Endothelial cell of umbilical vein (primary cell): ENCODE results near the gene TTN. TPM values are rescaled to one million over a fixed set of nuclear protein-coding genes. Genes with fewer than 3 reads are reported as not detected.

Source experiments
- BruUV-seq: library from RNA; stranded (reverse); fragments of 400-500 nt; replicated peaks from 2 replicates; lab custom pipeline; 2021; lab: Mats Ljungman, UMichigan
- CTCF ChIA-PET: fragments of 300-600, 350-600 bp; sonication (Branson Sonifier 250); formaldehyde crosslinking; loops from one replicate; lab custom pipeline; 2021; ENCODE audit warnings: antibody characterized with exemption, inconsistent platforms; lab: Charles Lee
- POLR2A ChIA-PET: fragments of 300-600, 350-600 bp; sonication (Branson Sonifier 250); formaldehyde crosslinking; loops from one replicate; lab custom pipeline; 2021; ENCODE audit warnings: antibody characterized with exemption, inconsistent platforms; lab: Charles Lee
- DNase-seq: peaks from one replicate; pipeline ENCODE4 v3.0.0-alpha.2; 2011; ENCODE audit warnings: low read depth, low spot score
- FAIRE-seq: peaks from 2 replicates; lab custom pipeline; 2011; peaks lifted over from hg19 to GRCh38; lab: Jason Lieb, UNC
- H2AFZ ChIP-seq: 2 replicates; pipeline ENCODE4 v1.6.0; 2012; ENCODE audit warnings: low read depth, low read length, control low read depth, inconsistent platforms
- H3K27ac ChIP-seq: 2 replicates; pipeline ENCODE4 v1.5.1; 2011; ENCODE audit warnings: low read depth, mild to moderate bottlenecking, control low read depth, low read length, moderate library complexity; ENCODE audit not compliant: insufficient read depth
- H3K27me3 ChIP-seq, 2 experiments: 2 replicates each; pipeline versions ENCODE4 v1.6.0 to v1.6.1; 2011; ENCODE audit warnings: low read length in 2 of 2, mixed read lengths in 1 of 2; ENCODE audit not compliant: control insufficient read depth in 2 of 2, insufficient read depth in 2 of 2
- H3K36me3 ChIP-seq, 2 experiments: 2 replicates in 1 of 2; 3 replicates in 1 of 2; pipeline ENCODE4 v1.5.1; 2011; ENCODE audit warnings: low read length in 2 of 2, mild to moderate bottlenecking in 1 of 2, moderate library complexity in 1 of 2; ENCODE audit not compliant: control insufficient read depth in 2 of 2, insufficient read depth in 2 of 2; ENCODE audit errors: extremely low read depth in 1 of 2
- H3K4me1 ChIP-seq: 3 replicates; pipeline ENCODE4 v1.5.1; 2011; ENCODE audit warnings: mild to moderate bottlenecking, low read length; ENCODE audit not compliant: control insufficient read depth, insufficient read depth; ENCODE audit errors: extremely low read depth
- H3K4me2 ChIP-seq: 2 replicates; pipeline ENCODE4 v1.6.1; 2011; ENCODE audit warnings: low read length, control low read depth, mixed read lengths; ENCODE audit not compliant: insufficient read depth
- H3K4me3 ChIP-seq, 3 experiments: fragments of 200-600 bp in 1 of 3; sonication (generic), shearing (Covaris generic) in 1 of 3; replicated peaks in 1 of 3; 2 replicates each; pipeline ENCODE4 v1.5.1; 2011 to 2016; ENCODE audit warnings: control low read depth in 3 of 3, low read length in 3 of 3, mild to moderate bottlenecking in 2 of 3, inconsistent platforms in 1 of 3, low read depth in 1 of 3, moderate library complexity in 1 of 3; ENCODE audit not compliant: insufficient read depth in 1 of 3
- H3K79me2 ChIP-seq: 2 replicates; pipeline ENCODE4 v1.6.0; 2012; ENCODE audit warnings: low read length, inconsistent platforms; ENCODE audit not compliant: control insufficient read depth, insufficient read depth
- H3K9ac ChIP-seq: replicated peaks from 2 replicates; pipeline ENCODE3; 2011; ENCODE audit warnings: low read length, control low read depth; ENCODE audit not compliant: insufficient read depth; ENCODE audit errors: extremely low read depth
- H3K9me1 ChIP-seq: replicated peaks from 3 replicates; pipeline ENCODE4 v1.6.0; 2011; ENCODE audit warnings: mild to moderate bottlenecking, low read length; ENCODE audit not compliant: control insufficient read depth, insufficient read depth; ENCODE audit errors: extremely low read depth
- H3K9me3 ChIP-seq: replicated peaks from 2 replicates; pipeline ENCODE4 v1.5.1; 2012; ENCODE audit warnings: low read length, inconsistent platforms; ENCODE audit not compliant: control insufficient read depth, insufficient read depth
- H4K20me1 ChIP-seq: replicated peaks from 2 replicates; pipeline ENCODE3; 2011; ENCODE audit warnings: mild to moderate bottlenecking, low read length; ENCODE audit not compliant: control insufficient read depth, insufficient read depth; ENCODE audit errors: extremely low read depth
- EZH2 ChIP-seq: IDR thresholded peaks from 2 replicates; pipeline ENCODE4 v1.6.1; 2012; ENCODE audit warnings: borderline replicate concordance, low read depth, mild to moderate bottlenecking, moderate library complexity, low read length, inconsistent platforms; ENCODE audit not compliant: severe bottlenecking
- GATA2 ChIP-seq: IDR thresholded peaks from 2 replicates; pipeline ENCODE4 v1.7.0; 2011; ENCODE audit warnings: low read depth, mild to moderate bottlenecking, moderate library complexity, mixed read lengths, low read length; ENCODE audit not compliant: insufficient read length, insufficient read depth
- JUN ChIP-seq: IDR thresholded peaks from 2 replicates; pipeline ENCODE4 v1.6.1; 2011; ENCODE audit warnings: borderline replicate concordance, low read depth; ENCODE audit not compliant: insufficient read length, insufficient read depth
- MYC ChIP-seq: IDR thresholded peaks from one replicate; pipeline ENCODE4 v1.6.1; 2011; ENCODE audit warnings: mild to moderate bottlenecking, low read depth, low read length
- POLR2A ChIP-seq: IDR thresholded peaks from 2 replicates; pipeline ENCODE4 v1.6.1; 2012; ENCODE audit warnings: low read depth, mild to moderate bottlenecking, control low read depth, low read length
- POLR2AphosphoS5 ChIP-seq: IDR thresholded peaks from 2 replicates; pipeline ENCODE4 v1.6.1; 2012; ENCODE audit warnings: low read depth, mild to moderate bottlenecking, control low read depth, low read length, moderate library complexity; ENCODE audit not compliant: insufficient read depth
- dilution Hi-C: fragments of 300-500 bp; cut with MboI; formaldehyde crosslinking; loops from one replicate; pipeline ENCODE4 v1.15.0; 2019; ENCODE audit warnings: low sequenced_read_pairs; ENCODE audit not compliant: extremely low pct_ligation_motif_present
- intact Hi-C: fragments of 100-400 bp; cut with micrococcal nuclease; formaldehyde crosslinking; loops from one replicate; pipeline ENCODE4 v1.10.0; 2022
- polyA plus RNA-seq, 4 experiments: library from polyadenylated mRNA; depleted of rRNA in 3 of 4; stranded (reverse) in 3 of 4; unstranded in 1 of 4; fragments of >200 nt; gene quantifications; 2 replicates each; pipeline versions ENCODE4 v1.2.1 to v1.2.3, GENCODE V29; 2011 to 2012; ENCODE audit warnings: missing spikeins in 1 of 4
- total RNA-seq: library from RNA; stranded (reverse); gene quantifications from 2 replicates; pipeline ENCODE4 v1.2.3, GENCODE V29; 2021
- TF ChIP-seq, protein P1 (sequence below): IDR thresholded peaks from 2 replicates; pipeline ENCODE4 v1.6.1; 2011; ENCODE audit not compliant: insufficient read depth, insufficient read length
- TF ChIP-seq, protein P2 (sequence below), 2 donors: IDR thresholded peaks; 1 replicate in 1 of 2; 2 replicates in 1 of 2; pipeline ENCODE4 v1.5.1; 2011; ENCODE audit warnings: low read length in 2 of 2, mild to moderate bottlenecking in 2 of 2, moderate library complexity in 2 of 2, control low read depth in 1 of 2, inconsistent platforms in 1 of 2, low read depth in 1 of 2; ENCODE audit not compliant: insufficient read depth in 1 of 2; ENCODE audit errors: extremely low read depth in 1 of 2

TTN gene
- total and polyA plus RNA-seq, 2 donors (not counting 3 experiments of a cell fraction or from before 2014, with no cell fraction given) = 0.11 to 0.49 TPM

DNA sequence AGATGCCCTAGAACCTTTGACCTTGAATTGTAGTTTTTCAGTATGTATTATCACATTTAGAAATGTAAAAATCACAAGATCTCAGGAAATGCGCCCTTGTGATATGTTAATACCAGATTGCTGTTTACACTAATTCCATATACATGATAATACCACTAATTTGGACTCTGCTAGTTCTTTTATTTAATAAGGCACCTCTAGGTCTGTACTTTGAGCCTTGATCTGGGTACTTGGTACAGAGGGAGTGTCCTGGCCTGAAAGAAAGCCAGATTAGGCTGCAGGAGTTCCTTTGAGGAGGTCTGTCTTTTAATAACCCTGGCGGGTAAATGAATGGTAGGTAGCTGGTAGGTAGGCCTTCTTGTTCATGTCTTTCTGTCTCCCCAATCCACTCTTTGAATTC is 300.7 kb downstream of the TTN start:
- intact Hi-C loops = no loop called here
- no peaks in the 10 kb centered on the region for H4K20me1 ChIP-seq
- no peaks in the 10 kb centered on the region for H3K27me3 ChIP-seq
- no peaks in the 10 kb centered on the region for H3K4me1 ChIP-seq
- DNase-seq (no peak), FAIRE-seq (no peak)
- H3K9ac ChIP-seq = no peak overlapping the region
- no peak overlapping the region for H3K4me2 ChIP-seq
- dilution Hi-C loops = no loop called here
- no peaks in the 10 kb centered on the region for H3K9me1 ChIP-seq
- POLR2A ChIA-PET = no interaction called here
- no TSS peak for BruUV-seq
- no peak overlapping the region for H2AFZ ChIP-seq
- H3K79me2 ChIP-seq = no peaks in the 10 kb centered on the region
- TF ChIP-seq, protein P1, sequence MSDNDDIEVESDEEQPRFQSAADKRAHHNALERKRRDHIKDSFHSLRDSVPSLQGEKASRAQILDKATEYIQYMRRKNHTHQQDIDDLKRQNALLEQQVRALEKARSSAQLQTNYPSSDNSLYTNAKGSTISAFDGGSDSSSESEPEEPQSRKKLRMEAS = no peak
- TF ChIP-seq GATA2 (no peak), POLR2A (no peak)
- no peak overlapping the region for H3K4me3 ChIP-seq
- no peaks in the 10 kb centered on the region for H3K9me3 ChIP-seq
- H3K27ac ChIP-seq = no peak overlapping the region
- CTCF ChIA-PET = no interaction called here
- peaks cover 1 to 10% of the 10 kb centered on the region in 2 experiments for H3K36me3 ChIP-seq

DNA sequence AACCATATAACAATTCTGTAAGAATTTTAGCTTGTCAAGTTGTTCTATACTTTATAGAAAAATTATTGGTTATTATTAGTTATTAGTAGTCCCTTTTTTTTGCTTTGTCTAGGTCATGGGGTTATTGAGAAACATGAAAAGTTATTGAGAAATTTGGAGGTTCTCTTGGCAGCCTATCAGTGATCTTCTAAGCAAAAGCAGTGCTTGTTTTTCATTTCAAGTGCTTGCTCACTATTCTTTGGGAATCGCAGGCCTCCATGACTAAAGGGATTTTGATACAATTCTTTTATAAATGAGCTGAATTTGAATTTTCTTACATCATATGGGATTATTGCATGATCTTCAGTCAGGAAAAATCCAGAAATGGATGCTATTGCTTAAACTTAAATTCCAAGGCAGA is 301.1 kb downstream of the TTN start:
- Histone ChIP-seq H3K79me2 (no peaks in the 10 kb centered on the region), H3K4me2 (no peak overlapping the region), H3K27me3 (no peaks in the 10 kb centered on the region), H3K9me1 (no peaks in the 10 kb centered on the region), H3K9ac (no peak overlapping the region), H3K9me3 (no peaks in the 10 kb centered on the region), H4K20me1 (no peaks in the 10 kb centered on the region), H3K4me3 (no peak overlapping the region), H3K27ac (no peak overlapping the region), H2AFZ (no peak overlapping the region), H3K36me3 (peaks cover 1 to 10% of the 10 kb centered on the region in 2 experiments), H3K4me1 (no peaks in the 10 kb centered on the region)
- intact Hi-C loops (no loop called here), dilution Hi-C loops (no loop called here)
- TF ChIP-seq, protein P1 = no peak
- TF ChIP-seq, protein P2, sequence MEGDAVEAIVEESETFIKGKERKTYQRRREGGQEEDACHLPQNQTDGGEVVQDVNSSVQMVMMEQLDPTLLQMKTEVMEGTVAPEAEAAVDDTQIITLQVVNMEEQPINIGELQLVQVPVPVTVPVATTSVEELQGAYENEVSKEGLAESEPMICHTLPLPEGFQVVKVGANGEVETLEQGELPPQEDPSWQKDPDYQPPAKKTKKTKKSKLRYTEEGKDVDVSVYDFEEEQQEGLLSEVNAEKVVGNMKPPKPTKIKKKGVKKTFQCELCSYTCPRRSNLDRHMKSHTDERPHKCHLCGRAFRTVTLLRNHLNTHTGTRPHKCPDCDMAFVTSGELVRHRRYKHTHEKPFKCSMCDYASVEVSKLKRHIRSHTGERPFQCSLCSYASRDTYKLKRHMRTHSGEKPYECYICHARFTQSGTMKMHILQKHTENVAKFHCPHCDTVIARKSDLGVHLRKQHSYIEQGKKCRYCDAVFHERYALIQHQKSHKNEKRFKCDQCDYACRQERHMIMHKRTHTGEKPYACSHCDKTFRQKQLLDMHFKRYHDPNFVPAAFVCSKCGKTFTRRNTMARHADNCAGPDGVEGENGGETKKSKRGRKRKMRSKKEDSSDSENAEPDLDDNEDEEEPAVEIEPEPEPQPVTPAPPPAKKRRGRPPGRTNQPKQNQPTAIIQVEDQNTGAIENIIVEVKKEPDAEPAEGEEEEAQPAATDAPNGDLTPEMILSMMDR (IDR thresholded peaks at IDR 0.05; ENCODE audit: extremely low read depth in 1 of 2, insufficient read depth in 1 of 2, low read depth in 1 of 2, low read length in 2 of 2) = no peak
- TF ChIP-seq POLR2AphosphoS5 = no peak
- no peak for TF ChIP-seq EZH2
- TF ChIP-seq MYC = no peak
- no peak for TF ChIP-seq JUN
- ChIA-PET CTCF (no interaction called here), POLR2A (no interaction called here)
- no peak for FAIRE-seq
- DNase-seq = no peak
- BruUV-seq = no TSS peak
